HG03108 (cell line): Measurements from ENCODE around the gene CLDN16.

Source experiments
- ATAC-seq: cut with Tn5 transposase; IDR thresholded peaks from one replicate; pipeline ENCODE4 v1.9.1; 2021; ENCODE audit warnings: moderate library complexity; ENCODE audit not compliant: unreplicated experiment

The CLDN16 gene

DNA sequence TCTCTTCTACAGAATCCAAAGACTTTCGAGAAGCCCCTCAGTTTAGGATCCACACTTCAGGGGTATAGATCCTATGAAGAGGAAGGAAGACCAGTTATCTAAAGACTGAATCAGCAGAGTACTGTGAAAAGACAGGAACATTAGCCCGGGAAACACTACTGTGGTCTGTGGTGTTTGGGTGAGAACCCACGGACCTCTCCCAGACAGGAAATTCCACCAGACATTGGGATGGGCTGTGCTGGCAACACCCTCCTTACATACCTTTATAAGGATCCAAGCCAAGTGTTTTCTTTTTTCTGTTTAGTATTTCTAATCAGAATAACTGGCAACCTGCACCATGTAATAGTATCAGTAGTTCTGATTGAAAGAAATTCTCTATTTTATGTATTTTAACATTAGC is 47.7 kb downstream of the CLDN16 start:
- no peak for ATAC-seq

DNA sequence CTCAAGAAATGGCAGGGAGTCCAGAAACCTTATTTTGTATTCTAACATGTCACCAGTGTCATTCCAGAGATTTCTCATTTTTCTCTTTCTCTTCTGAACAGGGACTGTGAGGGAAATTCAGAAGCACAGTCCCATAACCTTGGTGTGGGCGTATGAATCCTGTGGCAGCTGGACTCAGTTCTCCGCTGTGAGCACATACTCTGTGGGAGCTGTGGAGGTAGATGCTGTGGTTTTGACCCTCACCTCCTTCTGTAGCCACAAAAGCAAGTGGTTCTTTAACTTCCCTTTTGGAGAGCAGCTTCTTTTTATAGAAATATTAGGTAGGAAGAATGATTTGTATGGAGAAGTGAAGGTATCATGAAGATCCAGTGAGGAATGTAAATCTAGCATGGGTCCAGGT is 48.4 kb downstream of the CLDN16 start:
- ATAC-seq = no peak

GRCh38 chr3:190442240-190442639 is 54.3 kb downstream of the CLDN16 start:
- ATAC-seq = no peak

DNA sequence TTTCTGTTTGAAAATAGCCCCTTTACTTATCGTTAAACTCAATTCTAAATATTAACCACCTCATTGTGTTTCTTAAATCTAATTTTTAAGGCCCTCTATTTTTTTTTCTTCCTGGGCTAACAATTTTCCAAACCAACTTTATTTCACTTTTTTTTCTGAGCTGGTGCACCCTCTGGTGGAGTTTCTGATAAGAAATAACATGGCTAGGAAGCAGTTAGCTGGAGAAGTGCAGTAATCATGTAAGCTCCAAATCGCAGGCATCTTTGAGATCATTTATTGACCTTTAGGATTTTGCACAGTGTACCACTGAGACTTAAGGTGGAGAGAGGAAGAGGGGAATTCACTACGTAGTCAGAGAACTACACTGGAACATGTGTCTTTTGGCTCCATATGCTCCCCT is 55.3 kb downstream of the CLDN16 start:
- ATAC-seq = no peak

- no peak for ATAC-seq
Measured at GRCh38 chr3:190444006-190444405, 56.0 kb downstream of the CLDN16 start.

GRCh38 chr3:190444576-190445145 is 56.7 kb downstream of the CLDN16 start:
- no peak for ATAC-seq

- no peak for ATAC-seq
Measured at GRCh38 chr3:190446573-190447279, 58.8 kb downstream of the CLDN16 start.

GRCh38 chr3:190448256-190448655 is 60.3 kb downstream of the CLDN16 start:
- ATAC-seq = no peak

- ATAC-seq = no peak
Measured at GRCh38 chr3:190449801-190450200, 61.8 kb downstream of the CLDN16 start, which contains the start of gene TMEM207. TSS of gene TMEM207 (minus strand) at chr3:190449901. CDS start at chr3:190449809, 92 bp downstream.

- no peak for ATAC-seq
Measured at GRCh38 chr3:190455828-190456227, 67.9 kb downstream of the CLDN16 start.

DNA sequence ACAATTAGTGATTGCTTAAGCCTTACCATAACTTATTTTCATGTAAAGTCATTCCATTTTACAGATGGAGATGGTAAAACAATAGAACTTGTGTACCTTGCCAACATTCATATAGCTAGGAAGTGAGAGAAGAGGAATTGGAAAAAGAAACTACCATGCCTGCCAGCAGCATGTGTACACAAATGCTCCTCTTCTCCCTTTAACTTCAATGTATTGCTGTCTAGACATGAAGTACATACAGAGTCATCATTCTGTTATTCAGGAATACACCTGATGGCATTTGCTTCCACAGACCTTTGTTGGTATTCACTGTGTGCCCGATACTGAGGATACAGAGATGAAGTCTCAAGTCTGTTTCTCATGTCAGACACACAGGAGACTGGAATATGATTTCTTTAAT is 68.8 kb downstream of the CLDN16 start:
- no peak for ATAC-seq

- ATAC-seq = no peak
Measured at GRCh38 chr3:190458040-190458439, 70.1 kb downstream of the CLDN16 start.
